Neural crest cell (in vitro differentiated cells): ENCODE results near the gene DDX51. TPM values are rescaled to one million over a fixed set of nuclear protein-coding genes. Genes with fewer than 3 reads are reported as not detected.
A peak's percentile ranks its signal among the peaks of the same experiment; 100 is the strongest.

Experiments
- DNase-seq: peaks from one replicate; pipeline ENCODE4 v3.0.0; 2021; ENCODE audit warnings: low read depth, mixed read lengths, low spot score
- H3K27ac Mint-ChIP-seq: one replicate; pipeline ENCODE4 v1.8.0; 2021; ENCODE audit warnings: mild to moderate bottlenecking, mixed read lengths; ENCODE audit not compliant: unreplicated experiment
- H3K27me3 Mint-ChIP-seq: 2 replicates; pipeline ENCODE4 v1.8.0; 2021; ENCODE audit warnings: low read depth, mild to moderate bottlenecking, mixed read lengths
- H3K36me3 Mint-ChIP-seq: 2 replicates; pipeline ENCODE4 v1.8.0; 2021; ENCODE audit warnings: low read depth, mild to moderate bottlenecking, mixed read lengths
- H3K4me1 Mint-ChIP-seq: 2 replicates; pipeline ENCODE4 v1.8.0; 2021; ENCODE audit warnings: mixed read lengths
- H3K4me3 Mint-ChIP-seq: one replicate; pipeline ENCODE4 v1.8.0; 2021; ENCODE audit warnings: mild to moderate bottlenecking, mixed read lengths
- H3K9me3 Mint-ChIP-seq: 2 replicates; pipeline ENCODE4 v1.8.0; 2021; ENCODE audit warnings: mixed read lengths
- CTCF ChIP-seq: fragments of 200-600 bp; sonication (generic); conservative IDR thresholded peaks from 2 replicates; pipeline ENCODE4 v1.5.0; 2021; ENCODE audit warnings: antibody characterized with exemption, mild to moderate bottlenecking
- total RNA-seq: library from RNA; stranded (reverse); gene quantifications from 2 replicates; pipeline ENCODE4 v1.2.1, GENCODE V29; 2021

The DDX51 gene
- total RNA-seq, 1 donor from 2014 or later: 33.3 TPM

GRCh38 chr12:132147423-132148367 is 3.6 kb upstream of the DDX51 start:
- Mint-ChIP-seq H3K36me3 (peaks cover 2% of the 10 kb centered on the region), H3K27me3 (peaks cover 4% of the 10 kb centered on the region), H3K9me3 (no peaks in the 10 kb centered on the region), H3K4me3 (no peak overlapping the region), H3K4me1 (peaks cover 18% of the 10 kb centered on the region), H3K27ac (no peak overlapping the region)
- TF ChIP-seq CTCF: no peak
- no peak for DNase-seq

GRCh38 chr12:132146772-132147422 is 2.8 kb upstream of the DDX51 start:
- Mint-ChIP-seq H3K27ac (no peak overlapping the region), H3K36me3 (peaks cover 2% of the 10 kb centered on the region), H3K4me1 (peaks cover 18% of the 10 kb centered on the region), H3K4me3 (peak overlapping the region; percentile 88), H3K9me3 (no peaks in the 10 kb centered on the region), H3K27me3 (peaks cover 4% of the 10 kb centered on the region)
- TF ChIP-seq CTCF: no peak
- DNase-seq: no peak

GRCh38 chr12:132146098-132146497 is 2.0 kb upstream of the DDX51 start:
- peak overlapping the region; percentile 88 for H3K4me3 Mint-ChIP-seq
- no peaks in the 10 kb centered on the region for H3K9me3 Mint-ChIP-seq
- H3K36me3 Mint-ChIP-seq: peaks cover 2% of the 10 kb centered on the region
- no peak for TF ChIP-seq CTCF
- peaks cover 18% of the 10 kb centered on the region for H3K4me1 Mint-ChIP-seq
- no peak for DNase-seq
- H3K27ac Mint-ChIP-seq: peak overlapping the region; percentile 69
- H3K27me3 Mint-ChIP-seq: peaks cover 4% of the 10 kb centered on the region

- Mint-ChIP-seq H3K36me3 (peaks cover 2% of the 10 kb centered on the region), H3K27me3 (peaks cover 4% of the 10 kb centered on the region), H3K27ac (no peak overlapping the region), H3K4me1 (peaks cover 18% of the 10 kb centered on the region), H3K9me3 (no peaks in the 10 kb centered on the region), H3K4me3 (peak overlapping the region; percentile 88)
- no peak for DNase-seq
- TF ChIP-seq CTCF: no peak
Observed at GRCh38 chr12:132145334-132145733, 1.2 kb upstream of the DDX51 start.

GRCh38 chr12:132144810-132145168 is 670 bp upstream of the DDX51 start:
- Mint-ChIP-seq H3K9me3 (no peaks in the 10 kb centered on the region), H3K36me3 (peaks cover 3% of the 10 kb centered on the region), H3K4me3 (peak overlapping the region; percentile 88), H3K27me3 (peaks cover 4% of the 10 kb centered on the region), H3K27ac (no peak overlapping the region), H3K4me1 (peaks cover 18% of the 10 kb centered on the region)
- DNase-seq: no peak
- TF ChIP-seq CTCF: no peak
